H9 (cell line): ENCODE data around the gene DNAI1. TPM values are rescaled to one million over a fixed set of nuclear protein-coding genes. Genes with fewer than 3 reads are reported as not detected.

Experiments used
- DNase-seq: peaks from one replicate; pipeline ENCODE4 v3.0.0-alpha.2; 2017
- H2AFZ ChIP-seq: one replicate; pipeline ENCODE4 v1.6.1; 2013; ENCODE audit warnings: mild to moderate bottlenecking, low read length, control low read depth, moderate library complexity
- H2AK5ac ChIP-seq: 2 replicates; pipeline ENCODE4 v1.6.1; 2013; ENCODE audit warnings: low read length, control low read depth, mixed read lengths; ENCODE audit not compliant: insufficient read length
- H2BK120ac ChIP-seq: one replicate; pipeline ENCODE4 v1.6.1; 2013; ENCODE audit warnings: low read depth, mild to moderate bottlenecking, low read length, control low read depth, inconsistent platforms; ENCODE audit not compliant: poor library complexity, severe bottlenecking
- H2BK12ac ChIP-seq: 2 replicates; pipeline ENCODE4 v1.6.1; 2013; ENCODE audit warnings: low read length, control low read depth, mixed read lengths, low read depth; ENCODE audit not compliant: insufficient read length
- H2BK15ac ChIP-seq: 2 replicates; pipeline ENCODE4 v1.6.1; 2013; ENCODE audit warnings: low read depth, low read length, control low read depth
- H2BK20ac ChIP-seq: one replicate; pipeline ENCODE4 v1.6.1; 2013; ENCODE audit warnings: low read depth, mild to moderate bottlenecking, low read length, control low read depth, inconsistent platforms; ENCODE audit not compliant: poor library complexity, severe bottlenecking
- H2BK5ac ChIP-seq: 2 replicates; pipeline ENCODE4 v1.6.1; 2013; ENCODE audit warnings: low read length, control low read depth, mixed read lengths; ENCODE audit not compliant: insufficient read length
- H3K14ac ChIP-seq: 2 replicates; pipeline ENCODE4 v1.6.1; 2013; ENCODE audit warnings: low read length, control low read depth; ENCODE audit not compliant: insufficient read depth
- H3K18ac ChIP-seq: 2 replicates; pipeline ENCODE4 v1.6.1; 2013; ENCODE audit warnings: low read depth, mild to moderate bottlenecking, mixed read lengths, low read length, control low read depth; ENCODE audit not compliant: insufficient read length
- H3K23ac ChIP-seq: 2 replicates; pipeline ENCODE4 v1.6.1; 2013; ENCODE audit warnings: low read length, control low read depth, mixed read lengths, low read depth; ENCODE audit not compliant: insufficient read length
- H3K23me2 ChIP-seq: 2 replicates; pipeline ENCODE4 v1.6.1; 2013; ENCODE audit warnings: low read depth, mild to moderate bottlenecking, mixed read lengths, low read length, control low read depth; ENCODE audit not compliant: insufficient read length, poor library complexity, severe bottlenecking
- H3K27ac ChIP-seq: 2 replicates; pipeline ENCODE4 v1.5.1; 2013; ENCODE audit warnings: low read length, control low read depth, mixed read lengths, low read depth; ENCODE audit not compliant: insufficient read length
- H3K27me3 ChIP-seq: 2 replicates; pipeline ENCODE4 v1.6.1; 2013; ENCODE audit warnings: low read length, control low read depth, inconsistent platforms; ENCODE audit not compliant: insufficient read depth
- H3K4ac ChIP-seq: 2 replicates; pipeline ENCODE4 v1.6.1; 2013; ENCODE audit warnings: low read depth, mild to moderate bottlenecking, control low read depth, inconsistent platforms, low read length, moderate library complexity
- H3K4me1 ChIP-seq: 2 replicates; pipeline ENCODE4 v1.6.1; 2013; ENCODE audit warnings: low read length, control low read depth, inconsistent platforms; ENCODE audit not compliant: insufficient read depth
- H3K4me2 ChIP-seq: 2 replicates; pipeline ENCODE4 v1.6.1; 2013; ENCODE audit warnings: low read length, control low read depth, mixed read lengths; ENCODE audit not compliant: insufficient read length, insufficient read depth
- H3K56ac ChIP-seq: 2 replicates; pipeline ENCODE4 v1.6.1; 2013; ENCODE audit warnings: low read depth, mild to moderate bottlenecking, mixed read lengths, low read length, control low read depth; ENCODE audit not compliant: insufficient read length
- H3K79me1 ChIP-seq: 2 replicates; pipeline ENCODE4 v1.6.1; 2013; ENCODE audit warnings: low read depth, mild to moderate bottlenecking, moderate library complexity, low read length, control low read depth, inconsistent platforms; ENCODE audit not compliant: insufficient read depth, poor library complexity, severe bottlenecking
- H3K79me2 ChIP-seq: 2 replicates; pipeline ENCODE4 v1.6.1; 2013; ENCODE audit warnings: low read length, control low read depth, inconsistent platforms; ENCODE audit not compliant: insufficient read depth
- H3K9ac ChIP-seq: 2 replicates; pipeline ENCODE4 v1.6.1; 2013; ENCODE audit warnings: low read length, control low read depth, mixed read lengths; ENCODE audit not compliant: insufficient read length; ENCODE audit errors: extremely low read depth
- H3K9me3 ChIP-seq: one replicate; pipeline ENCODE4 v1.6.1; 2013; ENCODE audit warnings: low read depth, low read length, inconsistent platforms; ENCODE audit not compliant: control insufficient read depth
- H3T11ph ChIP-seq: one replicate; pipeline ENCODE4 v1.6.1; 2013; ENCODE audit warnings: mild to moderate bottlenecking, low read length, control low read depth, inconsistent platforms
- H4K20me1 ChIP-seq: one replicate; pipeline ENCODE4 v1.6.1; 2013; ENCODE audit not compliant: control insufficient read depth, insufficient read length, insufficient read depth
- H4K5ac ChIP-seq: 2 replicates; pipeline ENCODE4 v1.6.1; 2013; ENCODE audit warnings: low read depth, mild to moderate bottlenecking, mixed read lengths, low read length, control low read depth; ENCODE audit not compliant: insufficient read length
- H4K8ac ChIP-seq: replicated peaks from 2 replicates; pipeline ENCODE4 v1.6.1; 2013; ENCODE audit warnings: low read length, control low read depth, mixed read lengths, low read depth; ENCODE audit not compliant: insufficient read length
- H4K91ac ChIP-seq: 2 replicates; pipeline ENCODE4 v1.6.1; 2013; ENCODE audit warnings: low read depth, mild to moderate bottlenecking, moderate library complexity, mixed read lengths, low read length, control low read depth; ENCODE audit not compliant: insufficient read length
- H3K27ac Mint-ChIP-seq, 3 experiments: 2 replicates in 2 of 3; 3 replicates in 1 of 3; pipeline ENCODE4 v1.8.0; 2020 to 2021; ENCODE audit warnings: mixed read lengths in 3 of 3, mild to moderate bottlenecking in 1 of 3, moderate library complexity in 1 of 3
- H3K27me3 Mint-ChIP-seq: 2 replicates; pipeline ENCODE4 v1.8.0; 2021; ENCODE audit warnings: low read depth, mild to moderate bottlenecking, moderate library complexity, mixed read lengths
- H3K36me3 Mint-ChIP-seq, 3 experiments: 2 replicates in 2 of 3; 3 replicates in 1 of 3; pipeline ENCODE4 v1.8.0; 2020 to 2021; ENCODE audit warnings: low read depth in 3 of 3, mixed read lengths in 3 of 3; ENCODE audit not compliant: insufficient read depth in 1 of 3
- H3K4me1 Mint-ChIP-seq, 2 experiments: 2 replicates each; pipeline ENCODE4 v1.8.0; 2020; ENCODE audit warnings: mixed read lengths in 2 of 2
- H3K4me3 Mint-ChIP-seq, 2 experiments: 2 replicates in 1 of 2; 3 replicates in 1 of 2; pipeline ENCODE4 v1.8.0; 2020 to 2021; ENCODE audit warnings: mild to moderate bottlenecking in 2 of 2, mixed read lengths in 2 of 2, moderate library complexity in 1 of 2
- H3K9me3 Mint-ChIP-seq, 2 experiments: 2 replicates in 1 of 2; 3 replicates in 1 of 2; pipeline ENCODE4 v1.8.0; 2020; ENCODE audit warnings: mild to moderate bottlenecking in 2 of 2, mixed read lengths in 2 of 2, moderate library complexity in 1 of 2
- WGBS: extraction: QIAGEN DNeasy Blood & Tissue Kit; methylation state at CpG from one replicate; pipeline ENCODE4 v1.1.7; 2013; ENCODE audit warnings: missing lambda C conversion rate, low lambda C conversion rate, mixed read lengths; ENCODE audit not compliant: insufficient read length; ENCODE audit errors: extremely low coverage; 5-methylcytosine and 5-hydroxymethylcytosine counted together
- total RNA-seq: library from RNA; stranded (reverse); gene quantifications from 2 replicates; pipeline ENCODE4 v1.2.1, GENCODE V29; 2021
- TF ChIP-seq, protein P1 (sequence below): fragments of 200-600 bp; sonication (generic); conservative IDR thresholded peaks from 3 replicates; pipeline ENCODE4 v1.8.0; 2021; ENCODE audit warnings: antibody characterized with exemption, mild to moderate bottlenecking

The DNAI1 gene
- total RNA-seq, 1 experiment from 2014 or later, result 0.22 TPM

- Histone ChIP-seq H4K20me1 (no peaks in the 10 kb centered on the region), H3K23me2 (peaks cover 12% of the 10 kb centered on the region), H2AFZ (no peak overlapping the region), H3K23ac (no peak overlapping the region), H4K5ac (no peak overlapping the region), H3K4me2 (no peak overlapping the region), H2BK120ac (no peak overlapping the region), H3K27me3 (no peaks in the 10 kb centered on the region), H3K79me2 (no peaks in the 10 kb centered on the region; the same call in 1 of the 2 replicates), H2BK20ac (no peak overlapping the region), H4K91ac (no peak overlapping the region), H3K14ac (no peak overlapping the region), H3K9me3 (no peaks in the 10 kb centered on the region), H3K9ac (no peak overlapping the region), H3K18ac (no peak overlapping the region), H3K56ac (no peak overlapping the region), H3K4ac (no peak overlapping the region), H3T11ph (no peak overlapping the region), H2AK5ac (no peak overlapping the region), H3K27ac (no peak overlapping the region), H4K8ac (no peak overlapping the region), H2BK5ac (no peak overlapping the region), H2BK15ac (no peak overlapping the region), H2BK12ac (no peak overlapping the region), H3K4me1 (peaks cover 5% of the 10 kb centered on the region; the same call in 1 of the 2 replicates), H3K79me1 (no peaks in the 10 kb centered on the region)
- Mint-ChIP-seq H3K4me1 (peaks cover 28 to 33% of the 10 kb centered on the region in 2 experiments), H3K27me3 (peaks cover 25% of the 10 kb centered on the region), H3K36me3 (no peaks in the 10 kb centered on the region), H3K27ac (no peak overlapping the region), H3K4me3 (peak overlapping the region in 1 of 2 experiments; percentile 24; a peak in 2 of 5 replicates), H3K9me3 (no peaks in the 10 kb centered on the region)
- no CpG with 5 or more reads among the region's 1 CpG for WGBS
- TF ChIP-seq, protein P1, sequence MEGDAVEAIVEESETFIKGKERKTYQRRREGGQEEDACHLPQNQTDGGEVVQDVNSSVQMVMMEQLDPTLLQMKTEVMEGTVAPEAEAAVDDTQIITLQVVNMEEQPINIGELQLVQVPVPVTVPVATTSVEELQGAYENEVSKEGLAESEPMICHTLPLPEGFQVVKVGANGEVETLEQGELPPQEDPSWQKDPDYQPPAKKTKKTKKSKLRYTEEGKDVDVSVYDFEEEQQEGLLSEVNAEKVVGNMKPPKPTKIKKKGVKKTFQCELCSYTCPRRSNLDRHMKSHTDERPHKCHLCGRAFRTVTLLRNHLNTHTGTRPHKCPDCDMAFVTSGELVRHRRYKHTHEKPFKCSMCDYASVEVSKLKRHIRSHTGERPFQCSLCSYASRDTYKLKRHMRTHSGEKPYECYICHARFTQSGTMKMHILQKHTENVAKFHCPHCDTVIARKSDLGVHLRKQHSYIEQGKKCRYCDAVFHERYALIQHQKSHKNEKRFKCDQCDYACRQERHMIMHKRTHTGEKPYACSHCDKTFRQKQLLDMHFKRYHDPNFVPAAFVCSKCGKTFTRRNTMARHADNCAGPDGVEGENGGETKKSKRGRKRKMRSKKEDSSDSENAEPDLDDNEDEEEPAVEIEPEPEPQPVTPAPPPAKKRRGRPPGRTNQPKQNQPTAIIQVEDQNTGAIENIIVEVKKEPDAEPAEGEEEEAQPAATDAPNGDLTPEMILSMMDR, result no peak
- DNase-seq, result no peak
Observed at GRCh38 chr9:34456151-34456550, 2.5 kb upstream of the DNAI1 start.
